ENCODE measurements around the gene ASPRV1.

DNA sequence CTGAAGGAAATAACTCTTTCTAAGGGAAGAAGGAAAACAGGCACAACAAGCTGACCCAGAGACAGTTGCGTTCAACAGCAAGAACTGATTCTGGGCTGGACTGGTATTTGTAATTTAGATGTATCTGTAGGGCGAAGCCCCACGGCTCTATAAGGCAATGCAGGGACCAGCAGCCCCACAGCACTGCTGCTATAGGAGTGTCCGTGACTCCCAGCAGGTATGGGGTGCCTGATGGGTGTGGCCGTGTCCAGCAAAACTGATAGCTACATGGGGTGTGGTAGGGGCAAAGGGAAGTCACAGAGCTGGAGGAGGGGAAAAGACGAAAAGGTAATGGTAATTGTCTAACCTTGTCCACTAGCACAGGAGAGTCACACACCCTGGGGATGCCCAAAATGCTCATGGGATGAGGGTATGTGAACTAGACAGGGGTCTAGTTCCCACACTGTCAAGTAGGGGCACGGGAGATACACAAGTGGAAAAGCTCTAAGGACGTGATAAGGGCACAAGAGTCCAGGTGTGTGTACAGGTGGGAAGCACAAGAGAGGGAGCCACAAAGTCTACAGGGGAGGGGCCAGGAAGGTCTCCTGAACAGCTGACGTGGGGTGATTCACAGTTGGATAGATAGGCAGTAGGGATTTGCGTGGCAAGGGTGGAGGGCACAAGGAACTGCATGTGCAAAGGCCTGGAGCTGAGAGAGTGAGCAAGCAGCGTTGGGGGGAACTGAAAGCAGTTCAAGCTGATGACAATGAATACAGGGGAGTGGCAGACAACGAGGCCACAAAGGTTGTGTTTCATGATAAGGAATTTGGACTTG, 48.5 kb upstream of the ASPRV1 start:
- TF ChIP-seq, protein P1, sequence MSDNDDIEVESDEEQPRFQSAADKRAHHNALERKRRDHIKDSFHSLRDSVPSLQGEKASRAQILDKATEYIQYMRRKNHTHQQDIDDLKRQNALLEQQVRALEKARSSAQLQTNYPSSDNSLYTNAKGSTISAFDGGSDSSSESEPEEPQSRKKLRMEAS (IDR thresholded peaks at IDR 0.05; ENCODE audit: low read depth, low read length): no peak
- TF ChIP-seq FOS (IDR thresholded peaks at IDR 0.05; ENCODE audit: borderline replicate concordance, extremely low read depth, insufficient read length): no peak
- no peak for TF ChIP-seq HDAC6 (IDR thresholded peaks at IDR 0.05; ENCODE audit: unreplicated experiment)
- TF ChIP-seq, protein P2, sequence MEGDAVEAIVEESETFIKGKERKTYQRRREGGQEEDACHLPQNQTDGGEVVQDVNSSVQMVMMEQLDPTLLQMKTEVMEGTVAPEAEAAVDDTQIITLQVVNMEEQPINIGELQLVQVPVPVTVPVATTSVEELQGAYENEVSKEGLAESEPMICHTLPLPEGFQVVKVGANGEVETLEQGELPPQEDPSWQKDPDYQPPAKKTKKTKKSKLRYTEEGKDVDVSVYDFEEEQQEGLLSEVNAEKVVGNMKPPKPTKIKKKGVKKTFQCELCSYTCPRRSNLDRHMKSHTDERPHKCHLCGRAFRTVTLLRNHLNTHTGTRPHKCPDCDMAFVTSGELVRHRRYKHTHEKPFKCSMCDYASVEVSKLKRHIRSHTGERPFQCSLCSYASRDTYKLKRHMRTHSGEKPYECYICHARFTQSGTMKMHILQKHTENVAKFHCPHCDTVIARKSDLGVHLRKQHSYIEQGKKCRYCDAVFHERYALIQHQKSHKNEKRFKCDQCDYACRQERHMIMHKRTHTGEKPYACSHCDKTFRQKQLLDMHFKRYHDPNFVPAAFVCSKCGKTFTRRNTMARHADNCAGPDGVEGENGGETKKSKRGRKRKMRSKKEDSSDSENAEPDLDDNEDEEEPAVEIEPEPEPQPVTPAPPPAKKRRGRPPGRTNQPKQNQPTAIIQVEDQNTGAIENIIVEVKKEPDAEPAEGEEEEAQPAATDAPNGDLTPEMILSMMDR (IDR thresholded peaks at IDR 0.05 in 2 of 3, conservative IDR thresholded peaks at IDR 0.05 in 1 of 3; ENCODE audit: control insufficient read depth in 2 of 3, extremely low read depth in 1 of 3, insufficient read depth in 1 of 3, low read depth in 3 of 3, low read length in 3 of 3): no peak
- TF ChIP-seq CHD2 (IDR thresholded peaks at IDR 0.05; ENCODE audit: borderline replicate concordance, low read depth, low read length): no peak
- TF ChIP-seq EZH2 (IDR thresholded peaks at IDR 0.05; ENCODE audit: borderline replicate concordance, control insufficient read depth, low read depth, low read length): no peak
- TF ChIP-seq, protein P3, sequence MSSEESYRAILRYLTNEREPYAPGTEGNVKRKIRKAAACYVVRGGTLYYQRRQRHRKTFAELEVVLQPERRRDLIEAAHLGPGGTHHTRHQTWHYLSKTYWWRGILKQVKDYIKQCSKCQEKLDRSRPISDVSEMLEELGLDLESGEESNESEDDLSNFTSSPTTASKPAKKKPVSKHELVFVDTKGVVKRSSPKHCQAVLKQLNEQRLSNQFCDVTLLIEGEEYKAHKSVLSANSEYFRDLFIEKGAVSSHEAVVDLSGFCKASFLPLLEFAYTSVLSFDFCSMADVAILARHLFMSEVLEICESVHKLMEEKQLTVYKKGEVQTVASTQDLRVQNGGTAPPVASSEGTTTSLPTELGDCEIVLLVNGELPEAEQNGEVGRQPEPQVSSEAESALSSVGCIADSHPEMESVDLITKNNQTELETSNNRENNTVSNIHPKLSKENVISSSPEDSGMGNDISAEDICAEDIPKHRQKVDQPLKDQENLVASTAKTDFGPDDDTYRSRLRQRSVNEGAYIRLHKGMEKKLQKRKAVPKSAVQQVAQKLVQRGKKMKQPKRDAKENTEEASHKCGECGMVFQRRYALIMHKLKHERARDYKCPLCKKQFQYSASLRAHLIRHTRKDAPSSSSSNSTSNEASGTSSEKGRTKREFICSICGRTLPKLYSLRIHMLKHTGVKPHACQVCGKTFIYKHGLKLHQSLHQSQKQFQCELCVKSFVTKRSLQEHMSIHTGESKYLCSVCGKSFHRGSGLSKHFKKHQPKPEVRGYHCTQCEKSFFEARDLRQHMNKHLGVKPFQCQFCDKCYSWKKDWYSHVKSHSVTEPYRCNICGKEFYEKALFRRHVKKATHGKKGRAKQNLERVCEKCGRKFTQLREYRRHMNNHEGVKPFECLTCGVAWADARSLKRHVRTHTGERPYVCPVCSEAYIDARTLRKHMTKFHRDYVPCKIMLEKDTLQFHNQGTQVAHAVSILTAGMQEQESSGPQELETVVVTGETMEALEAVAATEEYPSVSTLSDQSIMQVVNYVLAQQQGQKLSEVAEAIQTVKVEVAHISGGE (CRISPR knock-in tag; IDR thresholded peaks at IDR 0.05): no peak
- TF ChIP-seq ESRRA (IDR thresholded peaks at IDR 0.05; ENCODE audit: low read length): no peak
